Ascending aorta (tissue), 2 donors: Measurements from ENCODE around the gene SGSH. TPM values are rescaled to one million over a fixed set of nuclear protein-coding genes. Genes with fewer than 3 reads are reported as not detected.

Experiments
- DNase-seq, 2 donors: peaks; one replicate each; pipeline ENCODE4 v3.0.0-alpha.2; 2019; ENCODE audit warnings: low spot score in 2 of 2
- H3K27ac ChIP-seq, 2 donors: fragments of 200-600 bp; sonication (generic); one replicate each; pipeline ENCODE4 v1.5.1; 2016 to 2017; ENCODE audit warnings: mild to moderate bottlenecking in 1 of 2
- H3K27me3 ChIP-seq: fragments of 200-600 bp; sonication (generic); one replicate; pipeline ENCODE4 v1.5.1; 2017
- H3K36me3 ChIP-seq, 2 donors: fragments of 200-600 bp; sonication (generic); one replicate each; pipeline ENCODE4 v1.5.1; 2016
- H3K4me1 ChIP-seq, 2 donors: fragments of 200-600 bp; sonication (generic); one replicate each; pipeline ENCODE4 v1.5.1; 2016 to 2017; ENCODE audit warnings: mild to moderate bottlenecking in 1 of 2
- H3K4me3 ChIP-seq, 2 donors: fragments of 200-600 bp; sonication (generic); one replicate each; pipeline ENCODE4 v1.5.1; 2016 to 2017; ENCODE audit warnings: mild to moderate bottlenecking in 1 of 2
- H3K9me3 ChIP-seq, 2 donors: fragments of 200-600 bp; sonication (generic); one replicate each; pipeline ENCODE4 v1.5.1; 2016
- intact Hi-C: fragments of 100-400 bp; cut with DNase I; formaldehyde crosslinking; loops from one replicate; pipeline ENCODE4 v1.15.1; 2023
- total RNA-seq: library from RNA; depleted of rRNA; stranded (reverse); fragments of >200 nt; gene quantifications from one replicate; pipeline ENCODE4 v1.1.0, GENCODE V29; 2016
- TF ChIP-seq, protein P1 (sequence below), 3 experiments: fragments of 200-600 bp in 2 of 3; fragments of 450-650 bp in 1 of 3; sonication (generic) in 2 of 3; IDR thresholded peaks; one replicate each; pipeline ENCODE4 v1.5.1; 2016 to 2019; ENCODE audit warnings: antibody characterized with exemption in 3 of 3, mild to moderate bottlenecking in 1 of 3, moderate library complexity in 1 of 3

Gene SGSH
- total RNA-seq, 1 donor from 2014 or later: 50.9 TPM

- Histone ChIP-seq H3K36me3 (peaks cover 27 to 58% of the 10 kb centered on the region in 2 donors), H3K4me1 (no peaks in the 10 kb centered on the region), H3K9me3 (peaks cover 17 to 18% of the 10 kb centered on the region in 2 donors), H3K4me3 (no peak overlapping the region), H3K27me3 (no peaks in the 10 kb centered on the region), H3K27ac (no peak overlapping the region)
- intact Hi-C loops: no loop called here
- TF ChIP-seq, protein P1, sequence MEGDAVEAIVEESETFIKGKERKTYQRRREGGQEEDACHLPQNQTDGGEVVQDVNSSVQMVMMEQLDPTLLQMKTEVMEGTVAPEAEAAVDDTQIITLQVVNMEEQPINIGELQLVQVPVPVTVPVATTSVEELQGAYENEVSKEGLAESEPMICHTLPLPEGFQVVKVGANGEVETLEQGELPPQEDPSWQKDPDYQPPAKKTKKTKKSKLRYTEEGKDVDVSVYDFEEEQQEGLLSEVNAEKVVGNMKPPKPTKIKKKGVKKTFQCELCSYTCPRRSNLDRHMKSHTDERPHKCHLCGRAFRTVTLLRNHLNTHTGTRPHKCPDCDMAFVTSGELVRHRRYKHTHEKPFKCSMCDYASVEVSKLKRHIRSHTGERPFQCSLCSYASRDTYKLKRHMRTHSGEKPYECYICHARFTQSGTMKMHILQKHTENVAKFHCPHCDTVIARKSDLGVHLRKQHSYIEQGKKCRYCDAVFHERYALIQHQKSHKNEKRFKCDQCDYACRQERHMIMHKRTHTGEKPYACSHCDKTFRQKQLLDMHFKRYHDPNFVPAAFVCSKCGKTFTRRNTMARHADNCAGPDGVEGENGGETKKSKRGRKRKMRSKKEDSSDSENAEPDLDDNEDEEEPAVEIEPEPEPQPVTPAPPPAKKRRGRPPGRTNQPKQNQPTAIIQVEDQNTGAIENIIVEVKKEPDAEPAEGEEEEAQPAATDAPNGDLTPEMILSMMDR (IDR thresholded peaks at IDR 0.05): no peak
- DNase-seq: no peak
Observed at GRCh38 chr17:80228477-80228876, 8.3 kb upstream of the SGSH start.

DNA sequence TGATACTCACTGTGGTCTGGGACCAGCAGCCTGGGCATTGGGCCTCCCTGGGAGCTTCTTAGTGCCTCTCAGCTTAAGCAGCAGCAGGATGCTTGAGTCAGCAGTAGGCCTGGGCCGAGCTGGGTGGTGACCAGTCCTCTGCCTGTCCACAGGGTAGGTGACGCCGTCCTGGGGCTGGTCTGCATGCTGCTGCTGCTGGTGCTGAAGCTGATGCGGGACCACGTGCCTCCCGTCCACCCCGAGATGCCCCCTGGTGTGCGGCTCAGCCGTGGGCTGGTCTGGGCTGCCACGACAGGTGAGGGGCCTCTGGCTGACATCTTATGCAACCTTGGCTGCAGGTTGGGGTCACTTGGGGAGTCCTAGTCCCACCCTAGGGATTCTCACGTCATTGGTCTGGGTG is 7.5 kb upstream of the SGSH start:
- H3K27me3 ChIP-seq: no peaks in the 10 kb centered on the region
- no peaks in the 10 kb centered on the region for H3K4me1 ChIP-seq
- peaks cover 19 to 50% of the 10 kb centered on the region in 2 donors for H3K36me3 ChIP-seq
- peaks cover 10 to 11% of the 10 kb centered on the region in 2 donors for H3K9me3 ChIP-seq
- TF ChIP-seq, protein P1 (IDR thresholded peaks at IDR 0.05): no peak
- H3K4me3 ChIP-seq: no peak overlapping the region
- DNase-seq: no peak
- H3K27ac ChIP-seq: no peak overlapping the region
- intact Hi-C loops: no loop called here

- intact Hi-C loops: no loop called here
- TF ChIP-seq, protein P1 (IDR thresholded peaks at IDR 0.05): no peak
- peaks cover 14 to 45% of the 10 kb centered on the region in 2 donors for H3K36me3 ChIP-seq
- peaks cover 5 to 6% of the 10 kb centered on the region in 2 donors for H3K9me3 ChIP-seq
- H3K27ac ChIP-seq: no peak overlapping the region
- peaks cover 0 to under 1% of the 10 kb centered on the region in 2 donors for H3K4me1 ChIP-seq
- no peaks in the 10 kb centered on the region for H3K27me3 ChIP-seq
- H3K4me3 ChIP-seq: no peak overlapping the region
- DNase-seq: no peak
Observed at GRCh38 chr17:80227156-80227555, 7.0 kb upstream of the SGSH start.

GRCh38 chr17:80225230-80225629 is 5.1 kb upstream of the SGSH start:
- H3K27me3 ChIP-seq: no peaks in the 10 kb centered on the region
- H3K36me3 ChIP-seq: peaks cover 12 to 30% of the 10 kb centered on the region in 2 donors
- H3K4me3 ChIP-seq: no peak overlapping the region
- intact Hi-C loops: no loop called here
- H3K27ac ChIP-seq: no peak overlapping the region
- peaks cover 3 to 9% of the 10 kb centered on the region in 2 donors for H3K4me1 ChIP-seq
- DNase-seq: no peak
- H3K9me3 ChIP-seq: no peaks in the 10 kb centered on the region
- TF ChIP-seq, protein P1 (IDR thresholded peaks at IDR 0.05): no peak

- no peak for DNase-seq
- Histone ChIP-seq H3K4me1 (peaks cover 3 to 9% of the 10 kb centered on the region in 2 donors), H3K36me3 (peaks cover 12 to 25% of the 10 kb centered on the region in 2 donors), H3K4me3 (no peak overlapping the region), H3K27ac (no peak overlapping the region), H3K9me3 (no peaks in the 10 kb centered on the region), H3K27me3 (no peaks in the 10 kb centered on the region)
- TF ChIP-seq, protein P1 (IDR thresholded peaks at IDR 0.05): no peak
- intact Hi-C loops: loop anchor here (5.0 kb wide), 1 partner anchor 77 kb away; the partner anchor contains the start of gene EIF4A3
Observed at GRCh38 chr17:80224683-80225082, 4.5 kb upstream of the SGSH start.
